ENCODE results near the gene REL. TPM values are rescaled to one million over a fixed set of nuclear protein-coding genes. Genes with fewer than 3 reads are reported as not detected.

Gene REL
- total RNA-seq (2022; extraction: Qiagen RNA extraction) = 1.4 to 3.7 TPM (median 2.7 TPM) in 5 replicates

GRCh38 chr2:60881047-60881932 lies at the start of gene REL:
TSS of gene REL (plus strand) at chr2:60881574. CDS start at chr2:60881841, 267 bp downstream.

Other genes starting within 250 kb of the REL start
- gene PAPOLG, start 125.3 kb upstream of the REL start, total RNA-seq (2022; extraction: Qiagen RNA extraction) = 7.8 to 9.0 TPM (median 8.6 TPM) in 5 replicates
- gene PEX13, start 136.1 kb downstream of the REL start, total RNA-seq (2022; extraction: Qiagen RNA extraction) = 11.9 to 15.7 TPM (median 15.3 TPM) in 5 replicates
- 1.8 to 3.4 TPM (median 2.9 TPM) in 5 replicates for gene PUS10, start 136.7 kb downstream of the REL start, total RNA-seq (2022; extraction: Qiagen RNA extraction)
- gene SANBR, start 184.3 kb downstream of the REL start, total RNA-seq (2022; extraction: Qiagen RNA extraction) = 9.8 to 14.1 TPM (median 12.2 TPM) in 5 replicates

All from A549 treated with Mapracorat at 1 μM for 4 hours (cell line).